HEK293T (cell line): Measurements from ENCODE around the gene VDR.

ENCODE experiments used
- CTCF ChIA-PET: fragments of 350-600 bp; formaldehyde crosslinking; extraction: SDS; loops from one replicate; lab custom pipeline; 2021; ENCODE audit warnings: antibody characterized with exemption, inconsistent platforms; lab: Yijun Ruan, JAX
- POLR2A ChIA-PET: fragments of 350-600 bp; formaldehyde crosslinking; extraction: SDS; loops from one replicate; lab custom pipeline; 2020; ENCODE audit warnings: antibody characterized with exemption, inconsistent platforms; lab: Yijun Ruan, JAX
- DNase-seq: peaks from one replicate; pipeline ENCODE4 v3.0.0; 2012; ENCODE audit warnings: mixed read lengths; ENCODE audit errors: extremely low spot score
- ARNT ChIP-seq: fragments of 450-650 bp; IDR thresholded peaks from 2 replicates; pipeline ENCODE4 v1.6.1; 2017; ENCODE audit warnings: mild to moderate bottlenecking
- BHLHE40 ChIP-seq: fragments of 450-650 bp; IDR thresholded peaks from 2 replicates; pipeline ENCODE4 v1.6.1; 2016; ENCODE audit warnings: mild to moderate bottlenecking, moderate library complexity, borderline replicate concordance
- CTBP1 ChIP-seq: fragments of 450-650 bp; IDR thresholded peaks from 2 replicates; pipeline ENCODE4 v1.6.1; 2016; ENCODE audit warnings: borderline replicate concordance
- ELF4 ChIP-seq: fragments of 450-650 bp; IDR thresholded peaks from 2 replicates; pipeline ENCODE4 v1.6.1; 2017; ENCODE audit warnings: antibody characterized with exemption
- FOXA1 ChIP-seq: fragments of 450-650 bp; IDR thresholded peaks from 2 replicates; pipeline ENCODE4 v1.6.1; 2016; ENCODE audit warnings: mild to moderate bottlenecking
- FOXK2 ChIP-seq: fragments of 450-650 bp; IDR thresholded peaks from 2 replicates; pipeline ENCODE4 v1.6.1; 2016; ENCODE audit warnings: mild to moderate bottlenecking
- FOXM1 ChIP-seq: fragments of 450-650 bp; IDR thresholded peaks from 2 replicates; pipeline ENCODE4 v1.6.1; 2017; ENCODE audit warnings: mild to moderate bottlenecking, borderline replicate concordance
- HDGF ChIP-seq: fragments of 450-650 bp; IDR thresholded peaks from 2 replicates; pipeline ENCODE4 v1.6.1; 2017; ENCODE audit warnings: antibody characterized with exemption, borderline replicate concordance
- L3MBTL2 ChIP-seq: fragments of 450-650 bp; conservative IDR thresholded peaks from 2 replicates; pipeline ENCODE4 v1.6.1; 2016; ENCODE audit warnings: mild to moderate bottlenecking
- LEF1 ChIP-seq: fragments of 450-650 bp; IDR thresholded peaks from 2 replicates; pipeline ENCODE4 v1.6.1; 2017; ENCODE audit warnings: mild to moderate bottlenecking, borderline replicate concordance
- NFRKB ChIP-seq: fragments of 450-650 bp; IDR thresholded peaks from 2 replicates; pipeline ENCODE4 v1.6.1; 2016; ENCODE audit warnings: mild to moderate bottlenecking, moderate library complexity
- PKNOX1 ChIP-seq: fragments of 450-650 bp; IDR thresholded peaks from 2 replicates; pipeline ENCODE4 v1.6.1; 2016
- SP1 ChIP-seq: fragments of 450-650 bp; IDR thresholded peaks from 2 replicates; pipeline ENCODE4 v1.6.1; 2017
- SUZ12 ChIP-seq: fragments of 450-650 bp; IDR thresholded peaks from 2 replicates; pipeline ENCODE4 v1.6.1; 2016; ENCODE audit warnings: mild to moderate bottlenecking
- TARDBP ChIP-seq: fragments of 450-650 bp; IDR thresholded peaks from 2 replicates; pipeline ENCODE4 v1.6.1; 2016
- ZNF384 ChIP-seq: fragments of 450-650 bp; IDR thresholded peaks from 2 replicates; pipeline ENCODE4 v1.6.1; 2016

The VDR gene

DNA sequence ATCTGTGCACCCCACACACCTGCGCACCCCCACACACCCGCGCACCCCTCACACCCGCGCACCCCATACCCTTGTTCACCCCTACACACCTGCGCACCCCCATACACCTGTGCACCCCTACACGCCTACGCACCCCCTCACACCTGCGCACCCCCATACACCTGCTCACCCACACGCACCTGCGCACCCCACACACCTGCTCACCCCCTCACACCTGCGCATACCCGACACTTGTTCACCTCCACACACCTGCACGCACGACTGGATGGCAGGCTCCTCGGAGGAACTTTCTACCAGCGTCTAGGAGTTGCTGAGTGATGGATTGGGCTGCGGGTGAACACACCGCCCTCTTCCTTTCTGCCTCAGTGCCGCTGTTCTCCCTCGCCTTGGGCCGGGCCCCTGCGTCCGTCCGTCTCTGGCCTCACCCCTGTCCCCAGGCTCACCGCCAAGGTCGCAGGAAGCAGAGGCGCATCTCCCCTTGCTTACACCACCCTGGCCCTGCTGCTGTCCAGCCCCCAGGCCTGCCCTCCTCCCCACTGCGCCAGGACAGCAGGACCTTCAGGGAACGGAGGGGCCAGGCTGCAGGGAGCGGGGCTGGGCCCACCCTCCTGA lies 37.9 kb upstream of the VDR start:
- ChIA-PET POLR2A (no interaction called here), CTCF (interaction anchor here (0.6 to 0.7 kb wide), 2 partner anchors 8 to 10 kb away, joined by 3 read pairs; no protein-coding TSS in a partner anchor)
- no peak for DNase-seq
- no peak for TF ChIP-seq FOXA1
- no peak for TF ChIP-seq NFRKB
- no peak for TF ChIP-seq ARNT
- no peak for TF ChIP-seq FOXK2
- no peak for TF ChIP-seq HDGF
- no peak for TF ChIP-seq LEF1
- TF ChIP-seq L3MBTL2: no peak
- no peak for TF ChIP-seq TARDBP
- no peak for TF ChIP-seq CTBP1

DNA sequence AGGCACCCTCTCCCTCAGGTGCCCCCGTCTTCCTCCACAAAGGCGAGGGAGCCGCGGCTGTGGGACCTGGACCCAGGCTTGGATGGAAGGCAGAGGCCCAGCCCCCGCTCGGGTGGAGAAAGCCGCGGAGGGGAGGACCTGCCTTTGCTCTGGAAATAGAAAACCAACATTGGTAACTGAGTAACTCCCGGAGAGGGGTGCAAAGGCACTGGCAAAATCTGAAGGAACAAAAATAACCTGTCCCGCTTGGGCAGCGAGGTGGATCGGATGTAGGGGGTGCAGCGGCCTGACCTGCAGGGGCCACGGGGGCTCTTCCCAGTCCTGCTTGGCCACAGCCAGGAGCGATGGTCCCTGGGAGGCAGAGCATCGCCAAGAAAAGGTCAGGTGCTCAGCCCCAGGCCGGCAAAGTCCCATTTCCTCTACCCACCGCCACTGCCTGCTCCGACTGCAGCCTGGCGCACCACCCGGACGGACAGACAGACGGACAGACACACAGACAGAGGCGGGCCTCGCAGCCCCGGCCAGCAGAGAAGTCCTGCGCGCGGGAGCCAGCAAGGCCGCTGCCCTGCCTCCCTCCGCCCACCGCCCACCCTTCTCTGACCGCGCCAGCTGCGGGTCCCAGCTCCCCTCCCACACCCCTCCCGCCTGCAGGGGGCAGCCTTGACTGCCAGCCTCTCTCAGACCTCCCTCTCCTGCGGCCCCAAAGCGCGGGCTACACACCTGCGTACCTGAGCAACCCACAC lies 37.2 kb upstream of the VDR start:
- ChIA-PET POLR2A (no interaction called here), CTCF (interaction anchor here (0.5 to 1.1 kb wide), 4 partner anchors 7 to 106 kb away, joined by 3 read pairs; no protein-coding TSS in a partner anchor)
- TF ChIP-seq BHLHE40 (no peak), L3MBTL2 (no peak), HDGF (no peak), NFRKB (no peak), SUZ12 (no peak), ELF4 (no peak), CTBP1 (no peak), FOXK2 (no peak), PKNOX1 (no peak), FOXA1 (no peak)
- no peak for DNase-seq

GRCh38 chr12:47941475-47941780 lies 36.6 kb upstream of the VDR start:
- no peak for TF ChIP-seq PKNOX1
- TF ChIP-seq NFRKB: no peak
- no peak for TF ChIP-seq ARNT
- TF ChIP-seq SP1: no peak
- no peak for TF ChIP-seq FOXK2
- TF ChIP-seq BHLHE40: no peak
- no peak for TF ChIP-seq CTBP1
- TF ChIP-seq ZNF384: no peak
- TF ChIP-seq FOXM1: no peak
- TF ChIP-seq TARDBP: no peak
- no peak for TF ChIP-seq HDGF
- TF ChIP-seq ELF4: no peak
- TF ChIP-seq L3MBTL2: no peak
- no peak for TF ChIP-seq LEF1
- no peak for TF ChIP-seq SUZ12
- no peak for TF ChIP-seq FOXA1
- ChIA-PET POLR2A (no interaction called here), CTCF (interaction anchor here (1.1 kb wide), 1 partner anchor 8 kb away, joined by 3 read pairs; no protein-coding TSS in a partner anchor)
- no peak for DNase-seq

- POLR2A ChIA-PET: no interaction called here
- CTCF ChIA-PET: interaction anchor here (1.1 kb wide), 1 partner anchor 8 kb away, joined by 3 read pairs; no protein-coding TSS in a partner anchor
- TF ChIP-seq PKNOX1: no peak
- TF ChIP-seq CTBP1: no peak
- TF ChIP-seq BHLHE40: no peak
- TF ChIP-seq HDGF: no peak
- DNase-seq: no peak
Observed at GRCh38 chr12:47940773-47941474, 36.1 kb upstream of the VDR start.

GRCh38 chr12:47939009-47939601 lies 34.3 kb upstream of the VDR start:
- POLR2A ChIA-PET: no interaction called here
- CTCF ChIA-PET: no interaction called here

More at GRCh38 chr12:47939009-47939601, 34.3 kb upstream of the VDR start:
- no peak for DNase-seq
- TF ChIP-seq ELF4 (no peak), SP1 (no peak), CTBP1 (no peak), ZNF384 (no peak), PKNOX1 (no peak)
